ENCODE measurements around the gene COL4A6.

COL4A6 gene

DNA sequence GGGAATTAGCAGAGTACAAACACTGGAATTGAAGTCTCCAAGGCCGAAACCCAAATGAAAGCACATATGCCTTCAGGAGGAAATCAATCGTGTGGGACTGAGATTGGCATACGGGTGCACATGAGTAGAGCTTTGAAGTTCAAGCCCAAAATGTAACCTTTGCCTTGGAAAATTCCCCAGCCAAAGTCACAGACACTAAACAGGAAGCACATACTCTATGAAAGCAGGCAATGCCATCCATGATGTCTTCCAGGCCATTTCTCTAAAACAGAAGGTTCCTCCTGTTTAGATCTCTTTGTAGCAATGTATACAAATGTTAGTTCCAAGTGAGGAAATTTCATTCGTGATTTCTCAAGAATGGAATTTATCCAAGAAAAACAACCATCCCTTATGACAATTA is 162.5 kb downstream of the COL4A6 start:
- DNase-seq (ENCODE audit: low read depth) = no peak
- TF ChIP-seq, protein P1, sequence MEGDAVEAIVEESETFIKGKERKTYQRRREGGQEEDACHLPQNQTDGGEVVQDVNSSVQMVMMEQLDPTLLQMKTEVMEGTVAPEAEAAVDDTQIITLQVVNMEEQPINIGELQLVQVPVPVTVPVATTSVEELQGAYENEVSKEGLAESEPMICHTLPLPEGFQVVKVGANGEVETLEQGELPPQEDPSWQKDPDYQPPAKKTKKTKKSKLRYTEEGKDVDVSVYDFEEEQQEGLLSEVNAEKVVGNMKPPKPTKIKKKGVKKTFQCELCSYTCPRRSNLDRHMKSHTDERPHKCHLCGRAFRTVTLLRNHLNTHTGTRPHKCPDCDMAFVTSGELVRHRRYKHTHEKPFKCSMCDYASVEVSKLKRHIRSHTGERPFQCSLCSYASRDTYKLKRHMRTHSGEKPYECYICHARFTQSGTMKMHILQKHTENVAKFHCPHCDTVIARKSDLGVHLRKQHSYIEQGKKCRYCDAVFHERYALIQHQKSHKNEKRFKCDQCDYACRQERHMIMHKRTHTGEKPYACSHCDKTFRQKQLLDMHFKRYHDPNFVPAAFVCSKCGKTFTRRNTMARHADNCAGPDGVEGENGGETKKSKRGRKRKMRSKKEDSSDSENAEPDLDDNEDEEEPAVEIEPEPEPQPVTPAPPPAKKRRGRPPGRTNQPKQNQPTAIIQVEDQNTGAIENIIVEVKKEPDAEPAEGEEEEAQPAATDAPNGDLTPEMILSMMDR (conservative IDR thresholded peaks at IDR 0.05; ENCODE audit: low read depth, low read length) = no peak
- H3K4me3 ChIP-seq (ENCODE audit: low read length) = no peak overlapping the region

DNA sequence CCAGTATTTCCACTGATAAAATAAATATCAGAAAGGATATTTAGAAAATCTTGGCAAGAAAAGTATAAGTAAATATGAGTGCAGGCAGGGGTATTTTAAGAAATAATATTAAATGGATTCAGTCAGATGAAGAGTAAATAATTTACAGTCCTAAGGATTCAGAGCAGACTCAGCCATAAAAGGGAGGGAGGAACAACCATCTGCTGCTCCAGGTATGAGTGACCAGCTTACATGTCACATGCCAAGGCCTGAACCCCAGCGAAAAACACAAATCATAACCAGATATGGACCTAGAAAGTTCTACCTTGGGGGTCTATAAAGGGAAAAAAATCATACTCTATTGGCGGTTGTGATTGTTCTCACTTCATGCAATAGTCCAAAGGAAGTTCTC is 166.8 kb downstream of the COL4A6 start:
- H3K4me3 ChIP-seq (ENCODE audit: low read length) = no peak overlapping the region
- DNase-seq (ENCODE audit: low read depth) = no peak
- TF ChIP-seq, protein P1 (conservative IDR thresholded peaks at IDR 0.05; ENCODE audit: low read depth, low read length) = no peak

DNA sequence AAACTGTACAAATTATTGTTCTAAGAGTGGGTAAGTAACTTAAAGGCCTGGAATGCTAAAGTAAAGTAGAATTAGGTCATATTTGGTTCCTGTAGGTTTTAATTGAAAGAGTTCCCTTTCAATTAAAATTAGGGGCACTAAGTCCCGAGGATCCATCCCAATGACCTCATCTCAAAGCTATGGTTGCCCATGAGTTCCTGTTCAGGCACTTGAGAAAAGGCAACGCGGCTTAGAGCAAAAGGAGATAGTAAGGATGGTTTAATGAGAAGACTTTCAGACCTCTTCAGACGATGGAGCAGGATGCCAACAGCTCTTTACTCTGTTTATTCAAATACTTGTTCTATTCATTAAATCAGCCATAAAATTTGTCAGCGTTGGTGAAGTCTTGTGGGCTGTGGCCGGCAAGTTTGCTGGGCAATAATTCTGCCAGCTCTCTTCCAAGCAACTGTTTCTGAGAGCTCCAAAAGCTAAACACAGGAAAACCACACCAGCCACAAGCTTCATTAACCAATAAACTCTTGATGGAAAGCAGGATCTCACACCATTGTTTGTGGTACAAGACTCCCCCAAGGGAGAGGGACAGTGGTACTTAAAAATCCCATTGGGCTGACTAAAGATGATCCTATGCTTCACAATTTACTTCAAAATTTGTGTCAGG is 167.4 kb downstream of the COL4A6 start:
- TF ChIP-seq, protein P1 (conservative IDR thresholded peaks at IDR 0.05; ENCODE audit: low read depth, low read length) = no peak
- H3K4me3 ChIP-seq (ENCODE audit: low read length) = no peak overlapping the region
- DNase-seq (ENCODE audit: low read depth) = no peak

DNA sequence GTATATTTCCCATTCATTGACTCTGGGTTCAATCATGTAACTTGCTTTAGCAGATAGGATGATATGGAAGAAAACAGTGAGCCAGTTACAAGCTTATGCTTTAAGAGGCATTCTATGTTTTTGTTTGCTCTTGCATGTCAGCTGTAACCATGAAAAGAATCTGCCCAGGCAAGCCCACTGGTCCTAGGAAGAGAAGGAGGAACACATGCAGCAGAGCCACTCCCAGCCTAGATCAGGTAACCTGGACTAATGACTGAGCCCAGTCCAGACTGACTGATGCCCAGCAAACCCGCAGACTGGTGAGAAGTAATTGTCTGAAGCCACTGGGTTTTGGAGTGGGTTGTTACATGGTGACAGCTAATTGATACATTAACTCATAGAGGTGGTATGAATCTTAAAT is 167.9 kb downstream of the COL4A6 start:
- DNase-seq (ENCODE audit: low read depth) = no peak
- TF ChIP-seq, protein P1 (conservative IDR thresholded peaks at IDR 0.05; ENCODE audit: low read depth, low read length) = no peak
- no peak overlapping the region for H3K4me3 ChIP-seq (ENCODE audit: low read length)

DNA sequence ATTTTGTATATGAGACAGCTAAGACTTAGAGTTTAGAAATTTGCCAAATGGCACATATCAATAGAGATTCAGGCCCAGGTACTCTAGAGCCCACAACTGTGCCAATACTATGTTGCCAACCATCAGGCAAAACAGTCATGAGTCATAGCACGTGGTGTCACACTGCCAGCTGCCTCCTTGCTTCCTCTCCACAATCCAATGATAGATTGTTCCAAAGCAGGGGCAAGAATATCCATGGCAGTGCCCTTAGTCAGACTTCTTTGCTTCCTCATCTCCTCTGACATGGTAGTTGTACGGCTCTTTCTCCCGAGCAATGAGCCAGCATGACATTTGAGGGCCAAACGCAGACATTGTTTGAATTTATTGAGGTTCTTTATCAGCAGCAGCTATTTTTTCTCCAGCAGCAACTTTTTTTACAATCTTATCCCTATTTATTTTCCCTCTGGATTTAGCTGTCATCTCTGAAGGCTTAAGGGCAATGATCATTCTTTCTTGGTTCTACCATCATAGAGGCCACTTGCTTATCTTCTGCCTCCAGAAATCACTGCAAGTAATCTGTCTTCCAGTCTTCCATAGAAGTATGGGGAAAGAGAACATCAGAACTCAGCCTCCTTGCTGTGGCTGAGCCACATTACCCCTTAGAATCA is 169.7 kb downstream of the COL4A6 start:
- H3K4me3 ChIP-seq (ENCODE audit: low read length) = no peak overlapping the region
- no peak for DNase-seq (ENCODE audit: low read depth)
- TF ChIP-seq, protein P1 (conservative IDR thresholded peaks at IDR 0.05; ENCODE audit: low read depth, low read length) = no peak

DNA sequence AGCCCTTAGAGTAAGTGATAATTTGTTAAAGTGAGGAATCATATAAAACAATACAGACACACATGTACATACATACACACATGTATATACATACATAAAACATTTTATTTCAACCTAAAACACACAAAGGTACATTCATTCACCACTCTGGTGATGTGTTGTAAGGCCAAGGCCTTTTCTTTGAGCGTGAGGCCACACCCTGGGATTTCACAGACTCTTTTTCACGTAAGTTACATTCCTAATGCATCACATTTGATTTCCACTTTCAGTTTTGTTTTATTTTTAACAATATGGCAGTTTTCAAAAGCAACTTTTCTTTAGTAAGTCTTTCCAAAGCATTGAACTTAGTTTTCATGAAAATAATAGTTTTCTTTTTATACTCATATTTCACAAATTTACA is 170.7 kb downstream of the COL4A6 start:
- DNase-seq (ENCODE audit: low read depth) = no peak
- TF ChIP-seq, protein P1 (conservative IDR thresholded peaks at IDR 0.05; ENCODE audit: low read depth, low read length) = no peak
- no peak overlapping the region for H3K4me3 ChIP-seq (ENCODE audit: low read length)

DNA sequence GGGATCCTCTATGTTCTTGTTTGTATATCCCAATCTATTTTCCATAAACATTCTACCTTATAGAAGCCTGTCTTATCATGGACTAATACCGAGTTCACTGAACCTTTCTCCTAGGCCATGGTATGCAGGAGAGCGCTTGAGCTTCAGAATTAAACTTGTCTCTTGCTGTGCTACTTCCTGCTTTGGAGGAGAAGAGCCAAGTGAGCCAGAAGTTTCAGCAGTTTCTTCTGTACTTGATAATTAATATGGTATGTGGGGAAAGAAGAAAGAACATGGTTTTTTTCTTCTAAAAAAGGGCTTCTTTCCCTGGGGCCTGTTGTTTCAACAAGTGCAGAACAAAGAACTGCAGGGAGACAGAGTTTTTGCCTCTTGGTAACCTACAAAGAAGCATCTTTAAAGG is 173.8 kb downstream of the COL4A6 start:
- DNase-seq (ENCODE audit: low read depth) = no peak

More for the DNA sequence above, 173.8 kb downstream of the COL4A6 start:
- H3K4me3 ChIP-seq (ENCODE audit: low read length) = no peak overlapping the region
- TF ChIP-seq, protein P1 (conservative IDR thresholded peaks at IDR 0.05; ENCODE audit: low read depth, low read length) = no peak
